Sigmoid colon (tissue), 7 donors: Measurements from ENCODE around the gene APCDD1. TPM values are rescaled to one million over a fixed set of nuclear protein-coding genes. Genes with fewer than 3 reads are reported as not detected.

Experiments used
- DNase-seq: peaks from one replicate; pipeline ENCODE4 v3.0.0-alpha.2; 2019
- H3K27ac ChIP-seq, 4 donors: fragments of 200-600 bp; sonication (generic); one replicate each; pipeline ENCODE4 v1.5.1; 2016 to 2019; ENCODE audit warnings: mild to moderate bottlenecking in 1 of 4
- H3K27me3 ChIP-seq, 3 donors: fragments of 200-600 bp; sonication (generic); one replicate each; pipeline ENCODE4 v1.5.1; 2019; ENCODE audit warnings: mild to moderate bottlenecking in 1 of 3
- H3K36me3 ChIP-seq, 4 donors: fragments of 200-600 bp; sonication (generic); one replicate each; pipeline ENCODE4 v1.5.1; 2016 to 2019
- H3K4me1 ChIP-seq, 4 donors: fragments of 200-600 bp; sonication (generic); one replicate each; pipeline ENCODE4 v1.5.1; 2017 to 2019
- H3K4me3 ChIP-seq, 4 donors: fragments of 200-600 bp; sonication (generic); one replicate each; pipeline ENCODE4 v1.5.1; 2017 to 2019; ENCODE audit warnings: mild to moderate bottlenecking in 2 of 4, moderate library complexity in 1 of 4
- H3K9me3 ChIP-seq, 4 donors: fragments of 200-600 bp in 3 of 4; sonication (generic) in 3 of 4; one replicate each; pipeline versions ENCODE4 v1.5.1 to v1.6.1; 2013 to 2019
- EP300 ChIP-seq, 4 donors: sonication (generic); formaldehyde crosslinking; IDR thresholded peaks; one replicate each; pipeline ENCODE4 v1.6.1; 2017; ENCODE audit warnings: antibody characterized with exemption in 4 of 4
- POLR2A ChIP-seq, 2 donors: fragments of 450-650 bp; IDR thresholded peaks; one replicate each; pipeline ENCODE4 v1.6.1; 2016; ENCODE audit warnings: antibody characterized with exemption in 2 of 2, mild to moderate bottlenecking in 2 of 2, moderate library complexity in 2 of 2
- POLR2AphosphoS5 ChIP-seq, 4 donors: sonication (generic); formaldehyde crosslinking; IDR thresholded peaks; one replicate each; pipeline ENCODE4 v1.6.1; 2017; ENCODE audit warnings: antibody characterized with exemption in 4 of 4
- WGBS, 2 donors: extraction: QIAGEN DNeasy Blood & Tissue Kit; methylation state at CpG; one replicate each; pipeline ENCODE4 v1.1.7; 2013; 5-methylcytosine and 5-hydroxymethylcytosine counted together
- intact Hi-C: fragments of 100-400 bp; cut with DNase I; formaldehyde crosslinking; loops from one replicate; pipeline ENCODE4 v1.15.1; 2023
- polyA plus RNA-seq, 3 donors: library from polyadenylated mRNA; stranded (reverse); fragments of 200-250 nt; gene quantifications; one replicate each; pipeline ENCODE4 v1.2.3, GENCODE V29; 2013
- total RNA-seq, 4 donors: library from RNA; depleted of rRNA; stranded (reverse); fragments of >200 nt; gene quantifications; one replicate each; pipeline ENCODE4 v1.1.0, GENCODE V29; 2016
- TF ChIP-seq, protein P1 (sequence below), 4 experiments: fragments of 450-650 bp in 3 of 4; fragments of 200-600 bp in 1 of 4; IDR thresholded peaks; one replicate each; pipeline ENCODE4 v1.5.1; 2016 to 2019; ENCODE audit warnings: antibody characterized with exemption in 4 of 4, mild to moderate bottlenecking in 3 of 4, moderate library complexity in 2 of 4
- donor health status: healthy with polysubstance abuse.
- donor health status: Bipolar disorder and iron deficiency.
- donor health status: healthy.

APCDD1 gene
- total and polyA plus RNA-seq, 7 donors, result 2.8 to 42.1 (median 12.9) TPM

DNA sequence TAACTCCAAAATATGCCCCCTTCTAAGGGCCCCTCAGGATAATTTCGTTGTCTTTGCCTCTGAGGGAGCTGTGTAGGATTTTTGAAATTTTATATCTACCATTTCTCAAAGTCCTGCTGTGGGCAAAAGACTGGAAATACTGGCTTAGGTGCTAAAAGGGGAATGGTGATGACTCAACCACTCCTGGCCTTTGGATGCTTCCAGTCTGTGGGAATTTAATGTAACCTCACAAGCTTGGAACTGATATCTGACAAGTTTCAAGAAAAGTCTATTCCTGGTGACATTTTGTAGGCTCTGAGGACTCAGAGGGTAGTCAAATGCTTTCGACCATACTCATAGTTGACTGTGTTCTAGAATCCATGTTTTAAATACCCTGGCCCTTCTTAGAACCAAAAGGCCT is 3.4 kb upstream of the APCDD1 start:
- H3K27me3 ChIP-seq, result peaks cover 18 to 25% (median 22%) of the 10 kb centered on the region in 3 donors
- H3K4me1 ChIP-seq, result peaks cover 0 to 20% (median 11%) of the 10 kb centered on the region in 4 donors
- no peaks in the 10 kb centered on the region for H3K9me3 ChIP-seq
- no peaks in the 10 kb centered on the region for H3K36me3 ChIP-seq
- H3K4me3 ChIP-seq, result no peak overlapping the region
- H3K27ac ChIP-seq, result no peak overlapping the region
- no peak for DNase-seq
- 77 to 88% methylated on average over 2 of the region's 2 CpGs for WGBS, 2 donors
- TF ChIP-seq POLR2A (IDR thresholded peaks at IDR 0.05) (no peak), EP300 (IDR thresholded peaks at IDR 0.05) (no peak), POLR2AphosphoS5 (IDR thresholded peaks at IDR 0.05) (no peak)
- TF ChIP-seq, protein P1, sequence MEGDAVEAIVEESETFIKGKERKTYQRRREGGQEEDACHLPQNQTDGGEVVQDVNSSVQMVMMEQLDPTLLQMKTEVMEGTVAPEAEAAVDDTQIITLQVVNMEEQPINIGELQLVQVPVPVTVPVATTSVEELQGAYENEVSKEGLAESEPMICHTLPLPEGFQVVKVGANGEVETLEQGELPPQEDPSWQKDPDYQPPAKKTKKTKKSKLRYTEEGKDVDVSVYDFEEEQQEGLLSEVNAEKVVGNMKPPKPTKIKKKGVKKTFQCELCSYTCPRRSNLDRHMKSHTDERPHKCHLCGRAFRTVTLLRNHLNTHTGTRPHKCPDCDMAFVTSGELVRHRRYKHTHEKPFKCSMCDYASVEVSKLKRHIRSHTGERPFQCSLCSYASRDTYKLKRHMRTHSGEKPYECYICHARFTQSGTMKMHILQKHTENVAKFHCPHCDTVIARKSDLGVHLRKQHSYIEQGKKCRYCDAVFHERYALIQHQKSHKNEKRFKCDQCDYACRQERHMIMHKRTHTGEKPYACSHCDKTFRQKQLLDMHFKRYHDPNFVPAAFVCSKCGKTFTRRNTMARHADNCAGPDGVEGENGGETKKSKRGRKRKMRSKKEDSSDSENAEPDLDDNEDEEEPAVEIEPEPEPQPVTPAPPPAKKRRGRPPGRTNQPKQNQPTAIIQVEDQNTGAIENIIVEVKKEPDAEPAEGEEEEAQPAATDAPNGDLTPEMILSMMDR (IDR thresholded peaks at IDR 0.05), result no peak
- intact Hi-C loops, result no loop called here

DNA sequence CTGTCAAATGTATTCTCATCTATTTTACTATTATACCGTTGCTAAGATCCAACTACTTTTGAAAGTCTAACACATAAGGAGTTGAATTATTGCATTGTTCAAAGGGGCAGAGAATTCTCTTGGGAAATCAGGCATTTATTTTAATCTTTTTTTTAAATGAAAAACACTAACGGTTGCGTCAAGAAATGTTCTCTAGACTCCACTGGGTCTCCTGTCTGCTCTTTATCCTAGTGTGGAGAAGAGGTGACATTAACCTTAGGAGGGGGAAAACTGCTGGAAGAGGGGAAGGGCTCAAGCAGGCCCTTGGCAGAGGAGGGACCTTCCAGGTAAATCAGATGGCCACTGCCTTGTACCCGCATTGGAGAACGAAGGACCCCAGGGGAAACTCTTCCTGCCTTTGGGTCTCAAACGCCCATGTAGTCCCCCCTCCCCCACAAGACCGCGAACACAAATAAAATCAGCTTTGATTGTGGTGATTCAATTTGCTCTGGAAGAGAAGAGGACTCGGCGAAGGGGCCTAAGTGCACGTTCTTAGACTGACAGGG is 1.1 kb upstream of the APCDD1 start:
- DNase-seq, result no peak
- no peak for TF ChIP-seq POLR2A (IDR thresholded peaks at IDR 0.05)
- TF ChIP-seq, protein P1 (IDR thresholded peaks at IDR 0.05), result no peak
- no peak for TF ChIP-seq POLR2AphosphoS5 (IDR thresholded peaks at IDR 0.05)
- no peak for TF ChIP-seq EP300 (IDR thresholded peaks at IDR 0.05)
- no peaks in the 10 kb centered on the region for H3K9me3 ChIP-seq
- 50 to 64% methylated on average over 11 of the region's 11 CpGs for WGBS, 2 donors
- no peaks in the 10 kb centered on the region for H3K36me3 ChIP-seq
- intact Hi-C loops, result no loop called here
- no peak overlapping the region for H3K4me3 ChIP-seq
- peak overlapping the region; percentile 67 to 83 (median 77) for H3K27ac ChIP-seq
- H3K27me3 ChIP-seq, result peaks cover 24 to 45% (median 36%) of the 10 kb centered on the region in 3 donors
- peaks cover 0 to 21% (median 17%) of the 10 kb centered on the region in 4 donors for H3K4me1 ChIP-seq

DNA sequence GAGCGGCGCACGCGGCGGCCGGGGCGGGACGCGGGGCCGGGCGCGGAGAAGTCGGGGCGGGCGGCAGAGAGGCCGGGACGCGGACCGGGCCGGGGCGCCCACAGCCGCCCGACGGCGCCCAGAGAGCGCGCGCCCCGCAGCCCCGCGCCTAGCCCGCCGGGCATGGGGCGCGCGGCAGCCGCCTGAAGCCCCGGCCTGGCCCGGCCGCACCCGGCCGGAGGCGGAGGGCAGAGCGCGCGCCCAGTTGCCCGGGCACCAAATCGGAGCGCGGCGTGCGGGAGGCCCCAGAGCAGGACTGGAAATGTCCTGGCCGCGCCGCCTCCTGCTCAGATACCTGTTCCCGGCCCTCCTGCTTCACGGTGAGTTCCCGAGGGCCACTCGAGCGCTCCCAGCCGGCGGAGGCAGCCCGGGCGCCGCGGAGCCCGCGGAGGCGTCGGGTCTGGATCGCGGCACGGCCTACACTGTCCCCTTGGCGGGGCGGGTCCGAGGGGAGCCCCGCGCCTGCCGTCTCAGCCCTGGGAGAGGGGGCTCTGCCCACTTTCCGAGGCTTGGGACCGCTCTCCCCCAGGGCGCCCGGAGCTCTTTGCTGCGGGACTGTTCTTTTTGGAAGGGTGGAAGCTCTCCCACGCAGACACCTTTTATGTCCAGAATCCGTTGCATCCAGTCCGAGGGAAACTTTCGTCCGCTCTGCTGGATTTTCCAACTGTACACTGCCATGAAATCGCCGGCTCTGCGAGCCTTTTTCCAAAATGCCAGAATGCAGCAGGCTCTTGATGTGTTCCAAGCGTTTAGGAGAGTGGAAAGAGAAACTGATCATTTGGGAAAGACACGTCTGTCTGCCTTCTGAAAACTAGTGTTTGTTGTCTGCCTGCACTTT is 484 bp downstream of the APCDD1 start:
- no peaks in the 10 kb centered on the region for H3K36me3 ChIP-seq
- no peak for DNase-seq
- TF ChIP-seq POLR2AphosphoS5 (IDR thresholded peaks at IDR 0.05), result peak in 2 of 4 donors; percentile 20 to 26
- TF ChIP-seq EP300 (IDR thresholded peaks at IDR 0.05), result no peak
- WGBS, 2 donors, result 1% methylated on average over 94 of the region's 94 CpGs
- intact Hi-C loops, result no loop called here
- H3K27ac ChIP-seq, result peak overlapping the region; percentile 67 to 84 (median 77)
- H3K9me3 ChIP-seq, result no peaks in the 10 kb centered on the region
- H3K27me3 ChIP-seq, result peaks cover 24 to 57% (median 44%) of the 10 kb centered on the region in 3 donors
- peak overlapping the region; percentile 52 to 65 (median 55) for H3K4me3 ChIP-seq
- peaks cover 0 to 21% (median 17%) of the 10 kb centered on the region in 4 donors for H3K4me1 ChIP-seq

DNA sequence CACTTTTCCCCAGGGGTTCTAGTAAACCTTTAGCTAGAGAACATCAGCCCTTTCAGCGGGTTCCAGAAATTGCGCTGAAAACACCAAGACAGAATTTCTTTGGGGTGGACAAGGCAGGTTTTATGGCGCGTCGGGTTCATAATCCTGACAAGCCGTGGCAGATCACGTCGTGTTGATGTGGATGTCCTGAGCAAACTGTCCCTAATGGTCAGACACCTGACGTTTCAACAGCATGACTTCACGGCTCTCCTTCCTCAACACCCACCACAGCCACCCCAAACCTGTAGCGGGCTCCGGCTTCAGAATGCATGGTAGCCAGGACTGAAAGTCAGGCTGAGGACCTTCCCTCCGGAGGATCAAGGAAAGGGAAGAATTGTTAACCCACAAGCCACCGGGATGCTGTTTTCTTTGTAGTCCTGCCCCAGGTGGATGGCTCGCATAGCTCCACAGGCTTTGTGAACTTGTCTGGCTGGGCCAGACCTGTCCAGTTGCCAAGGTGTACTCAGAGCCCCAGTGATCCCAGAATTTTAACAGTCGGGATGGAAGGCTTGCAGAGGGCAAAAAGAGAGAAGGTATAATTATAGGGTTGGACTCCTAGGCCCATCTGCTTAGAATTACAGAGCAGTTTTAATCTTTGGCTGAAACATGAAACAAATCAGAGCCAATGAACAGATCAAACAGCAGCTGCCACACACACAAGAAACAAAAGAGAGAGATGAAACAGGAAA is 1.5 kb downstream of the APCDD1 start:
- Histone ChIP-seq H3K36me3 (no peaks in the 10 kb centered on the region), H3K4me1 (peaks cover 0 to 21% (median 15%) of the 10 kb centered on the region in 4 donors), H3K4me3 (peak overlapping the region; percentile 52 to 65 (median 55)), H3K27ac (peak overlapping the region; percentile 67 to 84 (median 77)), H3K9me3 (no peaks in the 10 kb centered on the region), H3K27me3 (peaks cover 24 to 57% (median 47%) of the 10 kb centered on the region in 3 donors)
- WGBS, 2 donors, result 5 to 31% methylated on average over 16 of the region's 16 CpGs
- no peak for DNase-seq
- intact Hi-C loops, result no loop called here
- no peak for TF ChIP-seq POLR2AphosphoS5 (IDR thresholded peaks at IDR 0.05)
- TF ChIP-seq, protein P1 (IDR thresholded peaks at IDR 0.05), result no peak
- TF ChIP-seq POLR2A (IDR thresholded peaks at IDR 0.05), result no peak
- no peak for TF ChIP-seq EP300 (IDR thresholded peaks at IDR 0.05)
